ENCODE data around the gene TMCC2. TPM values are rescaled to one million over a fixed set of nuclear protein-coding genes. Genes with fewer than 3 reads are reported as not detected.

Gene TMCC2
- total RNA-seq, 6 donors from 2014 or later, result 1.3 to 7.2 (median 3.8) TPM

GRCh38 chr1:205285381-205286101 is 57.8 kb downstream of the TMCC2 start:
- ATAC-seq (ENCODE audit: low FRiP score in 2 of 2), result peak in 1 of 2 donors; percentile 10
- peak in 1 of 2 donors; percentile 35 for DNase-seq
- TF ChIP-seq POLR2AphosphoS5 (IDR thresholded peaks at IDR 0.05) (no peak), POLR2A (IDR thresholded peaks at IDR 0.05) (peak in 1 of 4 donors; percentile 7), EP300 (IDR thresholded peaks at IDR 0.05) (no peak)
- TF ChIP-seq, protein P1, sequence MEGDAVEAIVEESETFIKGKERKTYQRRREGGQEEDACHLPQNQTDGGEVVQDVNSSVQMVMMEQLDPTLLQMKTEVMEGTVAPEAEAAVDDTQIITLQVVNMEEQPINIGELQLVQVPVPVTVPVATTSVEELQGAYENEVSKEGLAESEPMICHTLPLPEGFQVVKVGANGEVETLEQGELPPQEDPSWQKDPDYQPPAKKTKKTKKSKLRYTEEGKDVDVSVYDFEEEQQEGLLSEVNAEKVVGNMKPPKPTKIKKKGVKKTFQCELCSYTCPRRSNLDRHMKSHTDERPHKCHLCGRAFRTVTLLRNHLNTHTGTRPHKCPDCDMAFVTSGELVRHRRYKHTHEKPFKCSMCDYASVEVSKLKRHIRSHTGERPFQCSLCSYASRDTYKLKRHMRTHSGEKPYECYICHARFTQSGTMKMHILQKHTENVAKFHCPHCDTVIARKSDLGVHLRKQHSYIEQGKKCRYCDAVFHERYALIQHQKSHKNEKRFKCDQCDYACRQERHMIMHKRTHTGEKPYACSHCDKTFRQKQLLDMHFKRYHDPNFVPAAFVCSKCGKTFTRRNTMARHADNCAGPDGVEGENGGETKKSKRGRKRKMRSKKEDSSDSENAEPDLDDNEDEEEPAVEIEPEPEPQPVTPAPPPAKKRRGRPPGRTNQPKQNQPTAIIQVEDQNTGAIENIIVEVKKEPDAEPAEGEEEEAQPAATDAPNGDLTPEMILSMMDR (IDR thresholded peaks at IDR 0.05), result no peak
- no peaks in the 10 kb centered on the region for H3K9me3 ChIP-seq
- H3K4me1 ChIP-seq, result peaks cover 38 to 54% (median 49%) of the 10 kb centered on the region in 4 donors
- H3K4me3 ChIP-seq, result no peak overlapping the region
- H3K27me3 ChIP-seq, result no peaks in the 10 kb centered on the region
- H3K27ac ChIP-seq, result peak overlapping the region; percentile 60 to 76 (median 75)
- WGBS, 2 donors, result 52 to 53% methylated on average over 12 of the region's 12 CpGs
- no peaks in the 10 kb centered on the region for H3K36me3 ChIP-seq

DNA sequence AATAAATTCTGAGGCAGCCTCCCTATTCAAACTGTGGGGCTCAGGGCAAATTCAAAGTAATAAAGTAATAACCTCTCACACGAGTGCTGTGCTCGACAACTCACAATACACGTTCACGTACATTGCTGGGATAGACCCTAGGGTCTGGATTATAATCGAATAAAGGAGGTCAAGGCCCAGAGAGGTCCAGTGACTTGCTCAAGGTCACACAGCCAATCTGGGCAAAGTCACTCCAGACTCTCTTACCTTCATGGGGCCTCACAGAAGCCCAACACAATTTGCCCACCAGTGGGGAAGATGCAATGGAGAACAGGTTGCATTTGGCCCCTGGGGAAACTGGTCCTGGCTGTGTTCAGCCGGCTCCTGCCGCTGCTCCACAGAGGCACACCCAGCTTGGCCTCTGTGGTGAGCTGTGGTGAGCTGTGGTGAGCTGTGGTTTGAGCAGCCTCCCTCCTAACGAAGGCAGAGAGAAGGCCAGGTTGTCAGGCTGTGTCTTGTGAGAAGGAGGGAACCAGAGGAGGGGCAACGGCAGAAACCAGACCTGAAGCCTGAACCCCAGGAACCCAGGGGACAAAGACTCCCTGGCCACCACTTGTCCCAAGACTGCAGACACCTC is 58.7 kb downstream of the TMCC2 start:
- ATAC-seq (ENCODE audit: low FRiP score in 2 of 2) (no peak), DNase-seq (peak in 1 of 2 donors; percentile 41)
- peak overlapping the region in 2 of 4 donors; percentile 76 to 81 for H3K27ac ChIP-seq
- TF ChIP-seq POLR2A (IDR thresholded peaks at IDR 0.05) (no peak), POLR2AphosphoS5 (IDR thresholded peaks at IDR 0.05) (peak in 1 of 2 donors; percentile 32), EP300 (IDR thresholded peaks at IDR 0.05) (no peak)
- TF ChIP-seq, protein P1 (IDR thresholded peaks at IDR 0.05), result no peak
- no peaks in the 10 kb centered on the region for H3K36me3 ChIP-seq
- 70 to 90% methylated on average over 6 to 9 of the region's 9 CpGs for WGBS, 2 donors
- no peak overlapping the region for H3K4me3 ChIP-seq
- H3K9me3 ChIP-seq, result no peaks in the 10 kb centered on the region
- H3K4me1 ChIP-seq, result peaks cover 38 to 54% (median 49%) of the 10 kb centered on the region in 4 donors
- H3K27me3 ChIP-seq, result no peaks in the 10 kb centered on the region

DNA sequence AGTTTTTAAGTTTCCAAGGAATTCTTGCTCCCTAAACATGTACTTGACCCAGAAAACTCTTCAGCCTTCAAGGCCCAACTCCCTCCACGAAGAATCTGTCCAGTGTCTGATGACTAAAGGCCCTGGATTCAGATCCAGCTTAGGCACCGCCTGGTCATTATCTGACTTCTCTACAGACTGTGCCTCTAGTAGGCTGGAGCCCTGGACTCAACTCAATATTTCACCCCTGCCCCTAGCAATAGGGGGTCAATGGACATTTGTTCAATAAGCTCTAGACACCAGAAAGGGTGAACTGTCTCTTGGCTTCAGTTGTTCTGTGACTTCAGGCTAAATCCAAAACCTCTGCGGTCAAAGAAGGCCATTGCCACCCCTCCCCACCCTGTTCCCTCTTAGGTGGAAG is 59.3 kb downstream of the TMCC2 start:
- WGBS, 2 donors, result 89 to 95% methylated on average over 3 of the region's 3 CpGs
- DNase-seq, result no peak
- Histone ChIP-seq H3K4me1 (peaks cover 38 to 54% (median 49%) of the 10 kb centered on the region in 4 donors), H3K9me3 (no peaks in the 10 kb centered on the region), H3K27ac (peak overlapping the region in 3 of 4 donors; percentile 63 to 81 (median 67)), H3K36me3 (no peaks in the 10 kb centered on the region), H3K27me3 (no peaks in the 10 kb centered on the region), H3K4me3 (no peak overlapping the region)
- TF ChIP-seq EP300 (IDR thresholded peaks at IDR 0.05) (no peak), POLR2A (IDR thresholded peaks at IDR 0.05) (no peak), POLR2AphosphoS5 (IDR thresholded peaks at IDR 0.05) (no peak)
- TF ChIP-seq, protein P1 (IDR thresholded peaks at IDR 0.05), result no peak
- no peak for ATAC-seq (ENCODE audit: low FRiP score in 2 of 2)

- Histone ChIP-seq H3K27me3 (no peaks in the 10 kb centered on the region), H3K4me1 (peaks cover 38 to 54% (median 49%) of the 10 kb centered on the region in 4 donors), H3K9me3 (no peaks in the 10 kb centered on the region), H3K4me3 (no peak overlapping the region), H3K36me3 (no peaks in the 10 kb centered on the region), H3K27ac (peak overlapping the region; percentile 63 to 81 (median 70))
- TF ChIP-seq, protein P1 (IDR thresholded peaks at IDR 0.05), result no peak
- TF ChIP-seq POLR2AphosphoS5 (IDR thresholded peaks at IDR 0.05), result peak; percentile 33 to 49
- peak in 1 of 2 donors; percentile 79 for DNase-seq
- ATAC-seq (ENCODE audit: low FRiP score in 2 of 2), result peak; percentile 79
- 34 to 48% methylated on average over 7 to 8 of the region's 8 CpGs for WGBS, 2 donors
These were observed 60.2 kb downstream of the TMCC2 start for GRCh38 chr1:205287767-205288559.

All from upper lobe of left lung (tissue), 6 donors.